HL-60 (cell line): ENCODE results near the gene SMOC2.

Source experiments
- DNase-seq, 2 experiments: peaks; one replicate each; pipeline ENCODE4 v3.0.0-alpha.2; 2010 to 2020; ENCODE audit warnings: low read depth in 1 of 2, low spot score in 1 of 2
- H3K27ac ChIP-seq: fragments of 250-450 bp; sonication (Bioruptor Pico); replicated peaks from 2 replicates; pipeline ENCODE4 v1.5.1; 2020; ENCODE audit warnings: mild to moderate bottlenecking, moderate library complexity
- H3K27me3 ChIP-seq: fragments of 250-450 bp; sonication (Bioruptor Pico); 2 replicates; pipeline ENCODE4 v1.5.1; 2021; ENCODE audit warnings: mild to moderate bottlenecking, moderate library complexity; ENCODE audit not compliant: insufficient read depth, poor library complexity, severe bottlenecking
- H3K4me3 ChIP-seq: replicated peaks from 2 replicates; pipeline ENCODE4 v1.5.1; 2011; ENCODE audit warnings: mild to moderate bottlenecking, control low read depth, low read length; ENCODE audit not compliant: insufficient read depth
- GABPA ChIP-seq: IDR thresholded peaks from 2 replicates; pipeline ENCODE4 v1.6.1; 2012; ENCODE audit warnings: low read depth
- POLR2AphosphoS5 ChIP-seq: IDR thresholded peaks from 2 replicates; pipeline ENCODE4 v1.6.1; 2012; ENCODE audit warnings: low read depth
- SPI1 ChIP-seq: IDR thresholded peaks from 2 replicates; pipeline ENCODE4 v1.6.1; 2012; ENCODE audit warnings: low read depth, mild to moderate bottlenecking, borderline replicate concordance
- TF ChIP-seq, protein P1 (sequence below): IDR thresholded peaks from one replicate; pipeline ENCODE4 v1.5.1; 2011; ENCODE audit warnings: low read length, control low read depth, inconsistent platforms; ENCODE audit not compliant: insufficient read depth
- TF ChIP-seq, protein P2 (sequence below): IDR thresholded peaks from 2 replicates; pipeline ENCODE4 v1.6.1; 2012; ENCODE audit warnings: low read depth; ENCODE audit not compliant: insufficient replicate concordance

Gene SMOC2

DNA sequence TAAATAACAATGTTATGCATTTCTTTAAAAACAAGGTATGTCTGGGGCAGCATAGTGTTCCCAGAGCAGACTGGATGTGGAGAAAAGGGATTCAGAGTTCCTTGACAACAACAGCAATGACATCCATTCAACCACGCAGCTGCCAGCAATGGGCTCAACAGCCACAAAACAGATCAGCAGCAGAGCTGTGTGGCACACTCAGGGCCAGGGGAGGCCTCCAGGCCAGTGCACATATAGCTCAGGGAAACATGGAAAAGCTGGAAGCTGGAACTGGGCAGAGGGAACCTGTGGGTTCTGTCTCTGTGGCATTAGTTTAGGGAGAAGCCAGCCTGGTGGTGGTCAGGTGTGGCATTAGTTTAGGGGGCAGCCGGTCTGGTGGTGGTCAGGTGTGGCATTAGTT lies 148.3 kb downstream of the SMOC2 start:
- Histone ChIP-seq H3K27me3 (no peaks in the 10 kb centered on the region), H3K4me3 (no peak overlapping the region), H3K27ac (no peak overlapping the region)
- DNase-seq = no peak
- TF ChIP-seq GABPA (no peak), POLR2AphosphoS5 (no peak), SPI1 (no peak)
- TF ChIP-seq, protein P1, sequence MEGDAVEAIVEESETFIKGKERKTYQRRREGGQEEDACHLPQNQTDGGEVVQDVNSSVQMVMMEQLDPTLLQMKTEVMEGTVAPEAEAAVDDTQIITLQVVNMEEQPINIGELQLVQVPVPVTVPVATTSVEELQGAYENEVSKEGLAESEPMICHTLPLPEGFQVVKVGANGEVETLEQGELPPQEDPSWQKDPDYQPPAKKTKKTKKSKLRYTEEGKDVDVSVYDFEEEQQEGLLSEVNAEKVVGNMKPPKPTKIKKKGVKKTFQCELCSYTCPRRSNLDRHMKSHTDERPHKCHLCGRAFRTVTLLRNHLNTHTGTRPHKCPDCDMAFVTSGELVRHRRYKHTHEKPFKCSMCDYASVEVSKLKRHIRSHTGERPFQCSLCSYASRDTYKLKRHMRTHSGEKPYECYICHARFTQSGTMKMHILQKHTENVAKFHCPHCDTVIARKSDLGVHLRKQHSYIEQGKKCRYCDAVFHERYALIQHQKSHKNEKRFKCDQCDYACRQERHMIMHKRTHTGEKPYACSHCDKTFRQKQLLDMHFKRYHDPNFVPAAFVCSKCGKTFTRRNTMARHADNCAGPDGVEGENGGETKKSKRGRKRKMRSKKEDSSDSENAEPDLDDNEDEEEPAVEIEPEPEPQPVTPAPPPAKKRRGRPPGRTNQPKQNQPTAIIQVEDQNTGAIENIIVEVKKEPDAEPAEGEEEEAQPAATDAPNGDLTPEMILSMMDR = no peak
- TF ChIP-seq, protein P2, sequence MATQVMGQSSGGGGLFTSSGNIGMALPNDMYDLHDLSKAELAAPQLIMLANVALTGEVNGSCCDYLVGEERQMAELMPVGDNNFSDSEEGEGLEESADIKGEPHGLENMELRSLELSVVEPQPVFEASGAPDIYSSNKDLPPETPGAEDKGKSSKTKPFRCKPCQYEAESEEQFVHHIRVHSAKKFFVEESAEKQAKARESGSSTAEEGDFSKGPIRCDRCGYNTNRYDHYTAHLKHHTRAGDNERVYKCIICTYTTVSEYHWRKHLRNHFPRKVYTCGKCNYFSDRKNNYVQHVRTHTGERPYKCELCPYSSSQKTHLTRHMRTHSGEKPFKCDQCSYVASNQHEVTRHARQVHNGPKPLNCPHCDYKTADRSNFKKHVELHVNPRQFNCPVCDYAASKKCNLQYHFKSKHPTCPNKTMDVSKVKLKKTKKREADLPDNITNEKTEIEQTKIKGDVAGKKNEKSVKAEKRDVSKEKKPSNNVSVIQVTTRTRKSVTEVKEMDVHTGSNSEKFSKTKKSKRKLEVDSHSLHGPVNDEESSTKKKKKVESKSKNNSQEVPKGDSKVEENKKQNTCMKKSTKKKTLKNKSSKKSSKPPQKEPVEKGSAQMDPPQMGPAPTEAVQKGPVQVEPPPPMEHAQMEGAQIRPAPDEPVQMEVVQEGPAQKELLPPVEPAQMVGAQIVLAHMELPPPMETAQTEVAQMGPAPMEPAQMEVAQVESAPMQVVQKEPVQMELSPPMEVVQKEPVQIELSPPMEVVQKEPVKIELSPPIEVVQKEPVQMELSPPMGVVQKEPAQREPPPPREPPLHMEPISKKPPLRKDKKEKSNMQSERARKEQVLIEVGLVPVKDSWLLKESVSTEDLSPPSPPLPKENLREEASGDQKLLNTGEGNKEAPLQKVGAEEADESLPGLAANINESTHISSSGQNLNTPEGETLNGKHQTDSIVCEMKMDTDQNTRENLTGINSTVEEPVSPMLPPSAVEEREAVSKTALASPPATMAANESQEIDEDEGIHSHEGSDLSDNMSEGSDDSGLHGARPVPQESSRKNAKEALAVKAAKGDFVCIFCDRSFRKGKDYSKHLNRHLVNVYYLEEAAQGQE = no peak

DNA sequence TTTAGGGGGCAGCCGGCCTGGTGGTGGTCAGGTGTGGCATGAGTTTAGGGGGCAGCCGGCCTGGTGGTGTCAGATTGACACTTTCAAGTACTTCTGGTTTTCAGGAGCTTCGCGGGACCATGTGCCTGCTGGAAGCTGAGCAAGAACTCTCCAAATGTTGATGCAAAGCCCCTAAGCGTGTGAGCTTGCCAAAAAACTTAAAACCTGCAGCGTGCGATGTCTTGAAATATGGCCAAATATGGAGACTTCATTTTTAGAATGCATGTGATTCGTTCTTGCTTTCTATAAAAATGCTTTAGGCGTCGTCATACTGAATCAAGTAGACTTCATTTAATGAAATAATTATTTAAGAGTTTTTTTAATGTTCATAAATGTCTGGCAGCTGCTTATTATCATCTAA lies 149.4 kb downstream of the SMOC2 start:
- no peaks in the 10 kb centered on the region for H3K27me3 ChIP-seq
- no peak overlapping the region for H3K4me3 ChIP-seq
- TF ChIP-seq POLR2AphosphoS5 = no peak
- no peak for TF ChIP-seq SPI1
- no peak for TF ChIP-seq GABPA
- TF ChIP-seq, protein P2 = no peak
- TF ChIP-seq, protein P1 = no peak

DNA sequence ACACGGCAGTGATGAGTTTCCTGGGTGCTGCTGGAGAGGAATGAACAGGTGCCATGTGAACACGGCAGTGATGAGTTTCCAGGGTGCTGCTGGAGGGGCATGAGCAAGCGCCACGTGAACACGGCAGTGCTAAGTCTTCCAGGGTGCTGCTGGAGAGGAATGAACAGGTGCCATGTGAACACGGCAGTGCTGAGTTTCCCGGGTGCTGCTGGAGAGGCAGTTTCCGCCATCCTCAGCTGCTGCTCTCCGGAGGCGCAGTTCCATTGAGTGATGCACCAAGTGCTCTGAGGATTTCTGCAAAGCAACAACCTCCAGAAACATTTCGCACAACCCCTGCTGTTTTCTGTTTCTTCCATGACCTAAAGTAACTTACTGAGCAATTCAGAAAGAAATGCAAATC lies 155.4 kb downstream of the SMOC2 start:
- no peak for TF ChIP-seq GABPA
- no peak for TF ChIP-seq POLR2AphosphoS5
- no peak overlapping the region for H3K27ac ChIP-seq
- no peak for DNase-seq
- H3K4me3 ChIP-seq = no peak overlapping the region
- no peaks in the 10 kb centered on the region for H3K27me3 ChIP-seq

More for the DNA sequence above, 149.4 kb downstream of the SMOC2 start:
- no peak overlapping the region for H3K27ac ChIP-seq
- DNase-seq = no peak

DNA sequence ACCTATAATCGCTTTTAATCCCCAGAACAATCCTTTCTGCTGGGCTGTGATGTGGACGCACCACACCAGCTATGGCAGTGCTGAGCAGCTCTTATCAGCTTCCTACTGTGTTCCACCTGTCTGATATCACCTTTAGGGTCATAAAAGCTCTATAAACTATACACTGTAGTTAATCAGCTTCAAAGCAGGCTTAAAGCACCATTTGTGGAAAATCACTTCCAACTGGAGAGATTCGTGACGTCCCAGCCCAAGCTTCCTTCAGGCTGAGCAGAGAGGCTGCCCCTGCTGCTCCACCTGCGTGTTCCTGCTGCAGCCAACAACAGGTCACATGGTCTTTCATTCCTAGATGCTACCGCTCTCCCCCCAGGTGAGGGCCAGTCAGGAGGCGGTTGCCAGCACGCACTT lies 156.5 kb downstream of the SMOC2 start:
- DNase-seq = no peak
- TF ChIP-seq, protein P1 = no peak
- TF ChIP-seq, protein P2 = no peak
- TF ChIP-seq SPI1 (no peak), POLR2AphosphoS5 (no peak), GABPA (no peak)
- Histone ChIP-seq H3K4me3 (no peak overlapping the region), H3K27ac (no peak overlapping the region), H3K27me3 (no peaks in the 10 kb centered on the region)
